ENCODE results near the gene CISH.

CISH gene

DNA sequence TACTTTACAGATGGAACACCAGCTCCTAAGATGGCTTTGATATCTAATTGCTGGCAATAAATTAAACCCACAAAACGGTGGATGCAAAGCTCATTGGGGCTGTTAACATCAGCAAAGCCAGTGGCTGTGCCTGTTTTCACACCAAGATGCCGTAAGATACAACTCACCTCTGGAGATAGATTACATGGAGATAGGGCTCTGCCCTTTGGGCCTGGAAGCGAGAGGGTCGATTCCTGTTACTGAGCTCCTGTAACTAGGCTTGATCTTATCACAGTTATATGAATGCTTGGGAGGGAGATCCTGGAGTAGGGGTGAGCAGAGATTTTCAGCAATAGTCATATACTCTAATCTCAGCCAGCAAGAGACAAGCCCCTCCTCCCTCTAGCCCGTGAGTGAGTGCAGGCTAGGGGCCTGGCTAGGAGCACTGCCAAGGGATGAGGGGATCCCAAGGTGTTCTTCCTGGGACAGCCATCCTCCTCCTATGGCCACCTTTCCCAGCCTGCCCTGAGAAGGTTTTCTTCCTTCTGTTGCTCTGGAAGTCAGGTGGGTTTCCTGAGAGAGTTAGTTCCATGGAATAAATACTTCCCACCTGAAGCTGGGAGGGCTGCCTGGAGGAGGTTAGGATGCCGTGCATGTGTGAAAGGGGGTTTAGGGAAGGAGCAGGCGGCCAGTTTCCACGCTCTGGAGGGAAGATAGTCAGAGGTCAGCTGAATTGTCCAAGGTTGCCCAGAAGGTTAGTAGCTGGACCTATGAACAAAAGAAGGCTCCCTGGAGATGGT is 45.0 kb upstream of the CISH start:
- Histone ChIP-seq H3K4me3 (no peak overlapping the region), H3K27ac (no peak overlapping the region)
- no peak for DNase-seq (ENCODE audit: low spot score)
- TF ChIP-seq, protein P1, sequence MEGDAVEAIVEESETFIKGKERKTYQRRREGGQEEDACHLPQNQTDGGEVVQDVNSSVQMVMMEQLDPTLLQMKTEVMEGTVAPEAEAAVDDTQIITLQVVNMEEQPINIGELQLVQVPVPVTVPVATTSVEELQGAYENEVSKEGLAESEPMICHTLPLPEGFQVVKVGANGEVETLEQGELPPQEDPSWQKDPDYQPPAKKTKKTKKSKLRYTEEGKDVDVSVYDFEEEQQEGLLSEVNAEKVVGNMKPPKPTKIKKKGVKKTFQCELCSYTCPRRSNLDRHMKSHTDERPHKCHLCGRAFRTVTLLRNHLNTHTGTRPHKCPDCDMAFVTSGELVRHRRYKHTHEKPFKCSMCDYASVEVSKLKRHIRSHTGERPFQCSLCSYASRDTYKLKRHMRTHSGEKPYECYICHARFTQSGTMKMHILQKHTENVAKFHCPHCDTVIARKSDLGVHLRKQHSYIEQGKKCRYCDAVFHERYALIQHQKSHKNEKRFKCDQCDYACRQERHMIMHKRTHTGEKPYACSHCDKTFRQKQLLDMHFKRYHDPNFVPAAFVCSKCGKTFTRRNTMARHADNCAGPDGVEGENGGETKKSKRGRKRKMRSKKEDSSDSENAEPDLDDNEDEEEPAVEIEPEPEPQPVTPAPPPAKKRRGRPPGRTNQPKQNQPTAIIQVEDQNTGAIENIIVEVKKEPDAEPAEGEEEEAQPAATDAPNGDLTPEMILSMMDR (IDR thresholded peaks at IDR 0.05), result no peak

DNA sequence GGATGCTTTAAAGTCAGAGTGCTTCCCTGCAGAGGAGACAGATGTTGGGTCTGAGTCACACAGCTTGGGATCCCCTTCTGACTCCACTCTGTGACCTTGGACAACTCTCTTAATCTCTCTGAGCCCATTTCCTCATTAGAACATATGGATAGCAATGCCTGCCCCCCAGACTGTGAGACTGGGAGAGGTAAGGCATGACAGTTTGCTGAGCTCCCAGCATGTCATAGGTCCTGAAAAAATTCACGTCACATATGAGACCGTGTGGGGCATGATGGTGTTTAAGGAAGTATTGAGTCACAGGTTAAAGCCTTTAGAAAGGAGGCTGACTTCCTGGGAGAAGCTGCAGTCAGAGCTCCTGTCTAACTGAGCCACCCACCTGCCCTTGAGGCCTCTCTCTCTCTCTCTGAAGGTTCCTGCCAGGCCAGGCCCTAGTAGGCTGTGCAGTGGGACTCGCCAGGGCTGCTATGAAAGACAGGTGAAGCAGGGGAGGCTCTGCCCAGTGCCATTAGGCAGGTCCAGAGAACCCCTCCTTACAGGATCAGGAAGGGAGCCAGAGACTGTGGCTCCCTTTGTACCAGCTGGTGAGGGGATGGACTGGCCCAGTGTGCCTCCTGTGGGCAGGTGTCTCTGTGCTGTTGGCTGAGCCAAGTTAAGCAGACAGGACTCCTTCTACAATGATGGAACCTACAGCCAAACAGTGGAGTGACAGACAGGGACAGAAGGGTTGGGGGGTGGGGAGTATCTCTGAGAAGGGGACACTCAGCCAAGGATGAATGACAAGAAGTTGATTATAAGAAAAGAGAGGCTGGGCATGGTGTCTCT is 43.6 kb upstream of the CISH start:
- TF ChIP-seq, protein P1 (IDR thresholded peaks at IDR 0.05), result no peak
- Histone ChIP-seq H3K27ac (no peak overlapping the region), H3K4me3 (no peak overlapping the region)
- no peak for DNase-seq (ENCODE audit: low spot score)

DNA sequence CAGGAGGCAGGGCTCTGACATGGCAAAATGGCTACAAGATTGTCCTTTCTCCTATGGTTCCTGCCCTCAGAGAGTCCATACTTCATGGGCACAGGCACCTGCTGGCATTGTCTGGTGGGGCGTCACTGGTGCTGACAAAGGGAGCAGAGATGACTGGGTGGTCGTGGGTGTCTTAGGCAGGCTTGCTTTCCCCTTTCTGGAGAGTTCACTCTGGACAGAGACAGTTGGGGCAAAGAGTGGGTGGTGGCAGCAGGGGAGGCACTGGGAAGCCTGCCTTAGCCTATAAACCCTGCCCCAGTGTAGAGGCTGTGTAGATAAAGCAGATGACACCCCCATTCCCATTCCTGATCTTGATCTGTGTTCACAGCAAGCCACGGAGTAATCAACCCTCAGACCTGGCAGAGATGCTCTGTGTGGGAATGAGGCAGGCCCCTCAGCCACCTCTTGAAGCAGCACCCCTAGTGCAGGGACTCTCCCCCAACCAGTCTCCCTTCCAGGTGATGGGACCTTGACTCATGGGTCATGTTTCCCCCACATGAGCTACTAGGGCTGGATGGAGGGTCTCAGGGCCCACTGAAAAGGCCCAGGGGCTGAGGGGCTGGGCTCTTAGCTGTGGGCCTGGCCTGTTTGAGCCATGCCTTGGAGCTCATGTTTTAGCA is 42.5 kb upstream of the CISH start:
- H3K27ac ChIP-seq, result no peak overlapping the region
- no peak for DNase-seq (ENCODE audit: low spot score)
- TF ChIP-seq, protein P1 (IDR thresholded peaks at IDR 0.05), result no peak
- no peak overlapping the region for H3K4me3 ChIP-seq

DNA sequence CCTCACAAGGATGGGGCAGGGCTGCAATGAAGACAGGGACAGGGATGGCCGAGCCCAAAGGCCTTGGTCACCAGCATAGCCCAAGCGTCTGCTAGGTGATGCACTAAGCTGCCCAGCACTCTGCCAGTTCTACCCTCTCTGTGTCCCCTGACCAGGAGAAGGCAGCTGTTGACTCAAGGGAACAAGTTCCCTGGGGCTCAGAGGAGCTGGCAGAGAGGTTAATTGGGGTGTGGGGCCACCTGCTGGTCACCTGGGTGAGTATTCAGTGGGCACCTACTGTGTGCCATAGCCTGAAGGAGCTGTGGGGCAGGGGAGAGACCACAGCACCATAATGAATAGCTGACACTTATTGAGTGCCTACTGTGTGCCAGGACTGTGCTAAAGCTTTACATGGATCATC is 41.1 kb upstream of the CISH start:
- no peak overlapping the region for H3K4me3 ChIP-seq
- no peak for DNase-seq (ENCODE audit: low spot score)
- TF ChIP-seq, protein P1 (IDR thresholded peaks at IDR 0.05), result no peak
- H3K27ac ChIP-seq, result no peak overlapping the region

DNA sequence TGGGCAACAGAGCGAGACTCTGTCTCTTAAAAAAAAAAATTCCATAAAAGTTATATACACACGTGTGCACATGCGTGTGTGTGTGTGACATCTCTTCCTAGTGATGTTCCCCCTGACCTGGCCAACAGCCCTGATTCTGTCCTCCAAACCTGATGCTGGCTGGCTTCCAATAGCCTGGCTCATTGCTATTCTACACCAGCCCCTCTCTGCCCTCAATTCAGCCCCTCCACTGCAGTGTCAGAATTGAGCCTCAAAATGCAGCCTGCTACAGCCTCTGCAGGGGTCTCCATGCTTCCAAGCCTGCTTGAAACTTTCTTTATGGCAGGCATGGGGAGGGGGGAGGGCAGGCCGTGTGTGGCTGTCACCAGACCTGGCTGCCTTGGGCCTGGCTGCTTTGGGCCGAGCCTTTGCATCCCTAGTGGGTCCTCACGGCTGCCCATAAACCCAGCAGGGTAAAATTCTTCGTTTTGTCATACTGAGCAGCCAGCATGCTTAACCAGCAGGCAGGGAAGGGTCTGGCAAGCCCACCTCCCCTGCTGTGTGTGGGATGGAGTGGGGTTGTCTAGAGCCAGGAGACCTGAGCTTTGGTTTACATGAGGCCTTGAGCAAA is 40.5 kb upstream of the CISH start:
- TF ChIP-seq, protein P1 (IDR thresholded peaks at IDR 0.05), result no peak
- DNase-seq (ENCODE audit: low spot score), result no peak
- Histone ChIP-seq H3K4me3 (no peak overlapping the region), H3K27ac (no peak overlapping the region)

DNA sequence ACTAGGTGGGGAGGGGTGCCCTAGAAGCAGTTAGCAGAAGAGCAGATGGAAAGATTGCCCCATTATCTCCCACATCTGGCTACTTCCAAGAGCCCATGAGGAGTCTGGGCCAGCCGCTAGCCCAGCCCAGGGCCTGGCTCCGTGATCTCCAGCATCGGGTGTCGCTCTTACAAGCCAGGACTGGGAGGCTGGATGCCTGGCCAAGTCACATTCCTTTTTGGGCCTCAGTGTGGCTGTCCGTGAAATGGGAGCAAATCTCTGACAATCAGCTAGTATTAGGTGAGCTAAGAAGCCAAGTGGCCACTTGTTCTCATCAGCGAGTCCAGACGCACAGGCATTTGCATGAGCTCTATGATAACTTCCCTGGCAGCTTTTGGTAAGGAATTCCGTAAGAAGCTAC is 39.9 kb upstream of the CISH start:
- TF ChIP-seq, protein P1 (IDR thresholded peaks at IDR 0.05), result no peak
- H3K4me3 ChIP-seq, result no peak overlapping the region
- no peak for DNase-seq (ENCODE audit: low spot score)

More for the DNA sequence above, 39.9 kb upstream of the CISH start:
- H3K27ac ChIP-seq, result no peak overlapping the region

All from coronary artery (tissue), 2 donors.